Ramos (cell line): ENCODE data around the gene HDAC10.
"Not testable (repeated sequence)": the region's sequence is repeated elsewhere in the genome, so short reads cannot be mapped to it uniquely, and the experiment has no call there.

Source experiments
- in situ Hi-C: fragments of 300-500 bp; cut with MboI; formaldehyde crosslinking; loops from one replicate; pipeline ENCODE4 v1.14.3; 2022; ENCODE audit warnings: low sequenced_read_pairs; ENCODE audit not compliant: unreplicated experiment

HDAC10 gene

DNA sequence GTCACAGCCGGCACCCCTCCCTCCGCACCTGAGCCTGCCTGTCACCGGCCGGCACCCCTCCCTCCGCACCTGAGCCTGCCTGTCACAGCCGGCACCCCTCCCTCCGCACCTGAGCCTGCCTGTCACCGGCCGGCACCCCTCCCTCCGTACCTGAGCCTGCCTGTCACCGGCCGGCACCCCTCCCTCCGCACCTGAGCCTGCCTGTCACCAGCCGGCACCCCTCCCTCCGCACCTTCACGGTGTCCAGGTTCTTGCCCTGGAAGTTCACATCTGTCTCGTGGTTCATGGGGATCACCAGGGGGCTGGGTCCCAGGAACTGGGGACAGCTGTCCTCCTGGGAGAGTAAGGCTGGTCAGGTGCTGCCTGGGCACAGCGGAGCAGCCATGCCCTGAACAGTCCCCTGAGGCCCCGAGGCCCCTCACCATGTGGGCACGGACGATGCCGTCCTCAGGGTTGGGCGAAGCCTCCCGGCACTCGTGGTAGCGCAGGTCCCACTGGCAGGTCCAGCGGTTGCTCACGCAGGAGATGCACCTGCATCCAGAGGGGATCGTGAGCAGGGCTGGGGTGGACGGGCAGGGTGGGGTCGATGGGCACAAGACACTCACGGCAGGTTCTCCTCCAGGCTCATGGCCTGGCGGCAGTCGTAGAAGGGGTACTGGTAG is 34.6 kb upstream of the HDAC10 start:
- in situ Hi-C loops: no loop called here

DNA sequence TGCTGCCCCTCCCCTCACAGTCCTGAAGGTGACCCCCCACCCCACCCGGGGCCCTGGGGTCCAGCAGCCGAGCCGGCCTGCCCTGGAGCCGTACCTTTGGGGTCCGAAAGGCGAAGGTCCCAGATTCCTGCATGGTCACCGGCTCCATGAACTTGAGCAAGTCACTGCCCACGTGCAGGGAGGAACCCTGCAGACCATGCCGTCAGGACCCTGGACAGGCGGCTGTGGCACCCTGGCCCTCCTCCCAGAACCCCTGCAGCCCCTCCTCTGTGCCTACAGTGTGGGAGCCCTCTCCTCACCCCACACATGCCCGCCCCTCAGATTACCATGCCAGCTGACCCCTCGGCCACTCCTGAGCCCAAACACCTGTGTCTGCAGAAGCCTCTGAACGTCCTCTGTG is 33.4 kb upstream of the HDAC10 start:
- in situ Hi-C loops: no loop called here

DNA sequence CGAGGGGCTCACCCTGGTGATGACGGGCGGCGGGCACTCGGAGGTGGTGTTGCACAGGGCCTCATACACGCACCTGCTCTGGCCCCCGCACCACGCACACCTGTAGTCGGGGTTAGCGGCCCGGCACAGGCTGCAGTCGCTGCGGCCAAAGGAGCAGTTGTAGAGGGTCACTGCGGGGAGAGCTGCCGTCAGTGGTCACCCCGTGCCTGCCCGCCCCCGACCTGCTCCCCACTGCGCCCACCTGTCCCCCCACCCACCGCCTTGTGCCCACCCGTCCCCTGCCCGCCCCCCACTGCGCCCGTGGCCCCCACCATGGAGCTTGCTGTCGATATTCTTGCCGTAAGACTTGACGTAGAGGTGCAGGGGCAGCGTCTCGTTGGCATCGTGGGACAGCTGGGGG is 32.8 kb upstream of the HDAC10 start:
- in situ Hi-C loops: no loop called here

DNA sequence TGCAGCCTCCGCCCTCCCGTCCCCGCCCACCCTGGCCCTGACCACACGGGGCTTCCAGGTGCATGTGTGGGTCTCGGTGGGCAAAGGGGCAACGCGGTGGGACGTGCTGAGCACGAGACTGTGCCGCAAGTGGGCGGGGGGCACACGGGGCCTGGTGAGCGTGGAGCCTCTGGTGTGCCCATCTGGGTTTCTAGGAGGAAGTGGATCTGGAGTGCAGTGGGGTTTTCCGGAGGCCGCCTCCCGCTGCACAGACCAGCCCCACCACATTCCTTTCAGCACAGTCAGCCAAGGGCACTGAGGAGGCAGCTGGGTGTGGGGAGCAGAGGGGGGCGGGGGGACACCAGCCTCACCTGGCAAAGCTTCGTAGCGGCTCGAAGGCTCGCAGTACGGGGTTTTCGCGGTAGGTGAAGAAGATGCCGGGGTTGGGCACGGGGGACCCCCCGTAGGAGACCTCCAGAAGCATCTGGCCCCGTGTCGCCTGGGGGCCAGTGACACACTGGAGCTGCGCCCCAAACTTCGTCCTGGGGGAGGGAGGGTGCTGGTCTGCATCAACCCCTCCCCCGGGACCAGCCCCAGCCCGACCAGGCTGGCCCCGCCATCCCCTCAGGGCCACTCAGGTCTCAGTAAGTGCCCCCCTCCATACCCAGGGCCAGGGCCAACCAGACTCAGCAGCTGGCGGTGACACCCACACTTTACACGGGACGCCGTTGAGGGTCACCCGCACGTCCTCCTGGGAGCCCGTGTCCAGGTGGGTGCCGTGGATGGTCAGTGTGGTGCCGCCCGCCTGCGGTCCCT is 31.5 kb upstream of the HDAC10 start:
- in situ Hi-C loops: no loop called here

DNA sequence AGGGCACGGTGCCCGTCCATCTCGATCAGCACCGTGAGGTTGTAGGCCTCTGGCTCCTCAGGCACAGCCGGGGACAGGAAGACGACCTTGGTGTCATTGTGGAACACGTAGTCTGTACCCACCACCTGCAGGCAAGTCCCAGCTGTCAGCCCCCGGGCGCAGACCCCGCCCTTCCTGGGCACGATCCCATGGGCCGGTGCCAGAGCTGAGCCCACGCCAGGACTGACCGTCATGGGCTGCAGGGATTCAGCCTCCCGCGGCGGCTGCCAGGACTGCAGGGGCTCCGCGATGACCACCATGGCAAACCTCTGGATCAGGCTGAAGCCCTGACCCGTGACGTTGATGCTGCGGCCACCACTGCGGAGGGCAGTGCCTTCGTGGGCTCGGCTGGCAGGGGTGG is 30.9 kb upstream of the HDAC10 start:
- in situ Hi-C loops: no loop called here

DNA sequence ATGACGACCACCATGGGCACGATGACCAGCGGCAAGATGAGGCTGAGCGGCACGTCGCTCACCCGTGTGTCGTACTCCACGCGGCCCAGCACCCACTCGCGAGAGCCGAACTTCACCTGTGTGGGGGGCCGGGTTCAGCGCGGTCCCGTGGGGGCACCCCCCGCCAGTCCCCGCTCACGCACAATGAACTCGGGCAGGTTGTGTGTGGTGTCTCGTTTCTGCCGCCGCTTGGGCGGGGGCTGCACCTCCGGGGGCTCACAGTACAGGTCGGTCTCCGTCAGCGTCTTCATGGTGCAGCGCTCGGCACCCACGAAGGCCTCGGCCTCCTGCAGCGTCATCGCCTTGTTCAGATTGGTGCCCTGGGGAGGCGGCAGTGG is 30.3 kb upstream of the HDAC10 start:
- in situ Hi-C loops: no loop called here

DNA sequence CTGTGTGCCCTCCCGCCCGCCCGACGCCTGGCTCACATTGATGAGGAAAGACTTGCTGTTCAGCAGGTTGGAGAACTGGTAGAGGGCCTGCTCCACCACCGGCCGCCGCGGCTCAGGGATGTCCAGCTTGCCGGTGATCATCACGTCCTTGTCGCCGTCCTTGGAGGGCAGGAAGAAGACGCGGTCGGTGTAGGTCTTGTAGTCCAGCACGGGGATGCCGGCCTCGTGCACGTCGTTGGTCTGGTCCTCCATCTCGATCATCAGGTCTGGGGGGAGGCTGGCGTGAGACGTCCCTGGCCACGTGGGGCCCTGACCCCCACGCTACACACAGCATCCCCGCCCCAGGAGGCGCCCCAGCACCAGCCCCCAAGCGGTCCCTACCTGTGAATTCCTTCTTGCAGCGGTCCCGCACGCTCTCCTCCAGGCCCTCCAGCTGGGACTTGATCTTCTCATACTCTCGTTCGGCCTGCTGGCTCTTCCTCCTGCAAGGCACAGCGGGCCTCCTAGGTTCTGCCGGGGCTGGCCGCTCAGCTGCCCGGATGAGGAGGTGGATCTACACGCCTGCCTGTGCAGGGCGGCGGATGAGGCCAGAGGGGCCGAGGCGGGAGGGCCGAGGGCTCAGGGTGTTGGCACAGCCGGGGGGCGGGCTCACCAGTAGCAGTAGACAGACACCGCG is 29.8 kb upstream of the HDAC10 start:
- in situ Hi-C loops: no loop called here

DNA sequence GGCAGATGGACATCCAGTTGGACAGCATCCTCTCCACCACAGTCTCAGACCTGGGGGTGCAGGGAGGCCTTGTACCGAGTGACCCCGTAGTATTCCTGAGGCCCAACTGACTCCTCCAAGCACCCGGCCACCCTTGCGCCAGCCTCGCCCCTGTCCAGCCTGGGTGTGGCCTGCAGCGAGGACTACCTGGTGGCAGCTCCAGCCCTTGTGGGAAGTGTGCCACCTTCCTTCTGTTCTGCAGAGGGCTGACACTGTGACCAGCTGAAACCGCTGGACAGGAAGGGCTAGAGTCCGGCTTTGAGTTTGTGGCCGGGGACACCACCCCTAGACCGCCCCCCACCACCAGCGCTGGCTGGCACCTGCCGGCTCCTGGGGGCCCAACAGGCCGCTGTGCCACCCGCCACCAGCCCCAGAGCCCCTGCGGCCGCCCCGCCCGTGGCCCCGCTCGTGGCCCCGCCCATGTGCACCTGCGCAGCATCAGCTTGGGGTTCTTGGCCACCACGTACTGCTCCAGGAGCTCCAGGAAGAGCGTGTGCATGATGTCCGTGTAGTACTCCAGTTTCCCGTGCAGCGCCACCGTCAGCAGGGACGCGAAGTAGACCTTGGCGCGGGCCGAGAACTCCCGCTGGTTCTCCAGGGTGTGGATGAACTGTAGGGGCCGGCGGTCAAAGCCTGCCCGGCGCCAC is 29.1 kb upstream of the HDAC10 start:
- in situ Hi-C loops: no loop called here

DNA sequence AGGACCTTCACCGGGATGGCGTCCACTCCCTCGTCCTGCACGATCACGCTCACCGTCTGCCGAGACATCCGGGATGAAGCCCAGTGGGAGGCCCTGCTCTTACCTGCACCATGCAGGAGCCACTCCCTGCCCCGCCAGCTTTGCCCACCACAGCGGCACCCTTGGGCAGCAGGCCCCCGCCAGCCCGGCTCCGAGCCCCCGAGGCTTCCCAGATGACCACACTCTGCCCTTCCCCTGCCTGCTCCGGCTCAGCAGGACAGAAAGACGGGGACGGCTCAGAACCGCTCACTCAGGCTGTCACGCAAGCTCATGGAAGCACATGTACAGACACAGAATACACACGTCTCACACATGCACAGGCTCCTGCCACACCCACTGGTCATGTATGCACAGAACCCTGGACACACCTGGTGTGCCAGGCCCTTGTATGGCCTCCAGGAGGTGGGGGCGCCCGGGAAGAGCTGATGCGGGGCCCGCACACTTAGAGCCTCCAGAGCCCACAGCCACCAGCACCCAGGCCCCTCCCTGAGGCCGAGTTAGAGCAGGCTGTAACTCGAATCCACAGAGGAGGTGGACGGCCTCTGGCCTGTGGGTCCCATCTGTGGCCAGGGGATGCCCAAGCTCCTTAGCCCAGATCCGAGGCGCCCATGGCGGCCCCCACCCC is 28.0 kb upstream of the HDAC10 start:
- in situ Hi-C loops: loop anchor here (5.0 kb wide), 1 partner anchor 48 kb away; the partner anchor contains the start of gene DENND6B

DNA sequence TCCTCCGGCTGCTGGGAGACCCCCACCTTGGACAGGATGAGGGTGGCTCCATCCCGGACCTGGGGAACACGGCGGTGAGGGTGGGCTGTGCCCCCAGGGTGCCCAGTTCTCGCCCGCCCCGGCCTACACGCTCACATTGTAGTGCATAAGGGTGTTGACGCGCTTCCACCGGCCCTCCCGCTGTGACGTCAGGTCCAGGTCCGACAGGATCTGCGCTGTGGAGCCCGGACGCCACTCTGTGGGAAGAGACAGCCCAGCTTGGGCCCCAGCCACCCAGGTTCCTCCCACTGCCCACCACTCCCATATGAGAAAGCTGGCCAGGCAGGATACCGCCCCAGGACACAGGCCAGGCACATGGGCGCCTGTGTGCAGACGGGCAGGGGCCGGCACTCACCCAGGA is 27.4 kb upstream of the HDAC10 start:
- in situ Hi-C loops: loop anchor here (5.0 kb wide), 1 partner anchor 49 kb away; the partner anchor contains the start of gene DENND6B

DNA sequence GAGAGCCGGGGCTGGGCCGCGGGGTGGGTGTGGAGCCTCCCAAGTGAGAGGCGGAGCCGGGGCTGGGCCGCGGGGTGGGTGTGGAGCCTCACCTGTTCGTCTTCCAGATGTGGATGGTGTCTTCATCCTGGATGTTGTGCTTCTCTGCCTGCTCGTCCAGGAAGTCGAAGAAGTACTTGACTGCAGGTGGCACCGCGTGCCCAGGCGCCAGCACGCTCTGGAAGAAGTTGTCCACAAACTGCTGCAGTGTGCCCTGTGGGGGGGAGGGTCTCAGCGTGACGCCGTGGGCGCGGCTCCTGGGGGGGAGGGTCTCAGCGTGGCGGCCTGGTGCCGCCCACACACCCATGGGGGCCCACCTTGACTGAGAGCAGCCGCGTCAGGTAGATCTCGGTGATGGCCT is 26.7 kb upstream of the HDAC10 start:
- in situ Hi-C loops: loop anchor here (5.0 kb wide), 1 partner anchor 50 kb away; the partner anchor contains the start of gene DENND6B

DNA sequence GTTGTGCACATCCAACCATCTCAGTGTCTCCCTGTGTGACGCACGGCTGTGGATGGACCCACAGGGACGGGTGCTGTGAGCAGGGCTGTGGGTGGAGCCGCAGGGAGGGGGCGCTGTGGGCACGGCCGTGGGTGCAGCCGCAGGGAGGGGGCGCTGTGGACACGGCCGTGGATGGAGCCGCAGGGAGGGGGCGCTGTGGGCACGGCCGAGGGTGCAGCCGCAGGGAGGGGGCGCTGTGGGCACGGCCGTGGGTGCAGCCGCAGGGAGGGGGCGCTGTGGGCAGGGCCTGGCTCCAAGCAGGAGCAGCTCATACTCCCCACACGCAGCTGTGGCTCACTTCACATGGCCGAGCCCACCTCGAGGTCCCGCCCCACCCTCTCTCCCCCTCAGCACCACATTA is 25.1 kb upstream of the HDAC10 start:
- in situ Hi-C loops: loop anchor here (5.0 kb wide), 1 partner anchor 51 kb away; the partner anchor contains the start of gene DENND6B

DNA sequence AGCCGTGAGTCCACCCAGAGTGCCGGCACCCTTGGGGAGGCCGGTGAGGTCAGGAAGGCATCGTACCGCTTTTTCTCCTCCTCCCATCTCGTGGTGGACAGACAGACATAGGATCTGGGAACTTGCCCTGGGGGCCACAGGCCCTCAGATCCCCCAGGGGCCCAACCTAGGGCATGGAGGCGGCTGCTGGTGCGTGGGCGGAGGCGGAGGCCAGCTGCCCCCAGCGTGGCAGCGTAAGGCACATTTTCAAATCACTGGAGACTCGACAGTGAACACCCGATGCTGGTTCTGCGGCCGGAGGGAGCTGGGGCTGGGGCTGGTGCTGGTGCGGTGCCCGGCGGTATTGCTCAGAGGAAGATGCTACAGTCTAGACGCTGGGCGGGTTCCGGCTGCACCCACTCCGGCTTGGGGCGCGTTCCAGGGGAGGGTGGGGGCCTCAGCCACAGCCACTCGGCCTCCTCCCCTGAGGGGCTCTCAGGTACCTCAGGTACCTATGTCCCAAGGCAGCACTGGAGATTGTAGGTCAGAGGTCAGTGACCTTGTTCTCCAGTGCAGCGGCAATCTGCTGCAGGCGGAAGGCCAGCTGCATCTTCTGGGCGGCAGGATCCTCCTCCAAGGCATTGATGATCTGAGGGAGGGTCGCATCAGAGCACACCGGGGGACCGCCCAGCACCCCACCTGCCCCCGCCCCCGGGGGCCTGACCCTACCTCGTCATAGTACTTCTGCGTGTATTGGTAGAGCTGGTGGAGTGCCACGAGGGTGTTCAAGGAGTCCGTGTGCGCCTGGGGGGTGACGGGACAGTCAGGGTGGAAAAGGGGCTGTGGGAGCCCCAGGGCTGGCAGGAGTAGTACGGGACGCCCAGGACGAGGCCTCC is 24.4 kb upstream of the HDAC10 start:
- in situ Hi-C loops: loop anchor here (5.0 kb wide), 1 partner anchor 52 kb away; the partner anchor contains the start of gene DENND6B

DNA sequence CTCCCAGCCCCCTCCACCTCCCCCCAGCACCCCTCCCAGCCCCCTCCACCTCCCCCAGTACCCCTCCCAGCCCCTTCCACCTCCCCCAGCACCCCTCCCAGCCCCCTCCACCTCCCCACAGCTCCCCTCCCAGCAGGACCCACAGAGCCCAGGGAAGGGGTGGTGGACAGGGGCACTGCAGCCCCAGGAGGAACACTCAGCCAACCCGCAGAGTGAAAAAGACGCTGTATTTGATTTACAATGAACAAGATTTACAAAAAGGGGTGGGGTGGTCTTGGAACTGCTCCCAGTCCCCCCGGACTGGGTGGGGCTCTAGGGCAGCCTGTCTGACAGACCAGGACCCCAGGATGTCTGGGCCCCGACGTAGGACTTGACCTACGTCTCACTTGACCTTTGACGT is 23.7 kb upstream of the HDAC10 start:
- in situ Hi-C loops: loop anchor here (5.0 kb wide), 1 partner anchor 53 kb away; the partner anchor contains the start of gene DENND6B

DNA sequence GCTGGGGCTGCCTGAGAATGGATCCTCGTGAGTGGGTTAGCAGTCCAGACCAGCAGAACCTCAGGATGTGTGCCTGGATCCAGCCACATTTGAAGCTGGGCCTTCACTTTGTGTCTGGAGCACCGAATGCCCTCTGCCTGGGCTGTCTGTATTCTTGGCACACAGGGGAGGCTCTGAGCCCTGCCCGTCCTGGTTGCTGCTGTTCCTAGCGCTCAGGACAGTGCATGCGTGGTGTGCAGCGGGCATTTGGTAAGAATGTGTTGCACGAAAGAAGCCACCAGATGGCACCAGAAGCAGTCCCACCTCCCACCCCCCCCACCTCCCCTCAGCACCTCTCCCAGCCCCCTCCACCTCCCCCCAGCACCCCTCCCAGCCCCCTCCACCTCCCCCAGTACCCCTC is 23.2 kb upstream of the HDAC10 start:
- in situ Hi-C loops: no loop called here

DNA sequence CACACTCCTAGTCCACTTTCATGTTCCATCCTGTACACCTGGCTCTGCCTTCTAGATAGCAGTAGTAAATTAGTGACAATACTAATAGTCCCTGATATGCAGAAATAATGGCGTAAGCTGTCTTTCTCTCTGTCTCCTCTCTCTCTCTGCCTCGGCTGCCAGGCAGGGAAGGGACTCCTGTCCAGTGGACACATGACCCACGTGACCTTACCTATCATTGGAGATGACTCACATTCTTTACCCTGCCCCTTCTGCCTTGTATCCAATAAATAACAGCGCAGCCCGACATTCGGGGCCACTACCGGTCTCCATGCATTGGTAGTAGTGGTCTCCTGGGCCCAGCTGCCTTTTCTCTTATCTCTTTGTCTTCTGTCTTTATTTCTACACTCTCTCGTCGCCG is 22.7 kb upstream of the HDAC10 start:
- in situ Hi-C loops: not testable (repeated sequence)

DNA sequence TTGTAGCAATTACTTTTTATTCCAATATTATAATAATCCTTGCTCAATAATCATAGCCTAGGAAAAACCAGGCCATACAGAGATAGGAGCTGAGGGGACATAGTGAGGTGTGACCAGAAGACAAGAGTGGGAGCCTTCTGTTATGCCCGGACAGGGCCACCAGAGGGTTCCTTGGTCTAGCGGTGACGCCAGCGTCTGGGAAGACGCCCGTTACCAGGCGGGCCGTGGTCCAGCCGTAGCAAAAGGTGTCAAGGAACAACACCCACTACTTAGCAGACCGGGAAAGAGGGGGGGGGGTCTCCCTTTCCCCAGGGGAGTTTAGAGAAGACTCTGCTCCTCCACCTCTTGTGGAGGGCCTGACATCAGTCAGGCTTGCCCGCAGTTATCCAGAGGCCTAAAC is 22.3 kb upstream of the HDAC10 start:
- in situ Hi-C loops: not testable (repeated sequence)

DNA sequence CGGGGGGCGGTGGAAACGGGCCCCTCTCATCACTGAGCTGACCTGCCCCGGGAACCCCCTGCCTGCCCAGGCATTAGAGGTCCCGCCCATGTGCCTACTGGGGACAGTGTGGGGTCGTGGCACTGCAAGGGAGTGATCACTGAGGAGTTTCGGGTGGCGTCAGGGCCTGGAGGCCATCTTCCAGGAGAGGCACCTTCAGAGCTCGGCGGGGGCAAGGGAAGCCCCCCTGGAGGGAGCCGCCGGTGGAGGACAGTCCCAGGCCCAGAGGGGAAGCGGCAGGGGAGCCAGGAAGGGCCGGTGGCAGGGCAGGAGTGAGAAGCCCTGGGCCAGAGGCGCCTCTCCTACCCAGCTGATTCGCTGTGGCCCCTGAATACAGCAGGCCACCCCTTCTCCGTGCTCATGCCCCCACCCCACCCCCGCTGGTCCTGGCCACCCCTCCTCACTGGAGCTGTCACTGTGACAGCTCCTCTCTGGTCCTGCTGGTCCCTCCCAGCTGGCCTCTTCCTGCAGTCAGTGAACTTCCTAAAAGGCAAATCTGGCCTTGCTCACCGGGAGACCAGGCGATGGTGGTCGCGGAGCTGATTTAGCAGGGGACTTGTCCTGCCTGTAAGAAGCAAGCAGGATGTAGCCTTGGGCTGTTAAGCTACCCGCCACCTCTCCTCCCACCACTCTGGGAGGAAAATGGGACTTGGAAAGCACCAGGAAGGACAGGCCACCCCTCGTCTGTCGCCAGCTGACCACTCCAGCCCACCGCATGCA is 21.2 kb upstream of the HDAC10 start:
- in situ Hi-C loops: no loop called here
